Endothelial cell of umbilical vein (primary cell): ENCODE results near the gene ZMYM3.

Source experiments
- EZH2 ChIP-seq: IDR thresholded peaks from 2 replicates; pipeline ENCODE4 v1.6.1; 2012; ENCODE audit warnings: borderline replicate concordance, low read depth, mild to moderate bottlenecking, moderate library complexity, low read length, inconsistent platforms; ENCODE audit not compliant: severe bottlenecking
- FOS ChIP-seq: IDR thresholded peaks from 2 replicates; pipeline ENCODE4 v1.6.1; 2011; ENCODE audit warnings: mild to moderate bottlenecking, low read length, moderate library complexity, borderline replicate concordance; ENCODE audit not compliant: insufficient read depth
- GATA2 ChIP-seq: IDR thresholded peaks from 2 replicates; pipeline ENCODE4 v1.7.0; 2011; ENCODE audit warnings: low read depth, mild to moderate bottlenecking, moderate library complexity, mixed read lengths, low read length; ENCODE audit not compliant: insufficient read length, insufficient read depth
- JUN ChIP-seq: IDR thresholded peaks from 2 replicates; pipeline ENCODE4 v1.6.1; 2011; ENCODE audit warnings: borderline replicate concordance, low read depth; ENCODE audit not compliant: insufficient read length, insufficient read depth
- MYC ChIP-seq: IDR thresholded peaks from one replicate; pipeline ENCODE4 v1.6.1; 2011; ENCODE audit warnings: mild to moderate bottlenecking, low read depth, low read length
- POLR2A ChIP-seq: IDR thresholded peaks from 2 replicates; pipeline ENCODE4 v1.6.1; 2012; ENCODE audit warnings: low read depth, mild to moderate bottlenecking, control low read depth, low read length
- POLR2AphosphoS5 ChIP-seq: IDR thresholded peaks from 2 replicates; pipeline ENCODE4 v1.6.1; 2012; ENCODE audit warnings: low read depth, mild to moderate bottlenecking, control low read depth, low read length, moderate library complexity; ENCODE audit not compliant: insufficient read depth
- TF ChIP-seq, protein P1 (sequence below), 2 donors: IDR thresholded peaks; 1 replicate in 1 of 2; 2 replicates in 1 of 2; pipeline ENCODE4 v1.5.1; 2011; ENCODE audit warnings: low read length in 2 of 2, mild to moderate bottlenecking in 2 of 2, moderate library complexity in 2 of 2, control low read depth in 1 of 2, inconsistent platforms in 1 of 2, low read depth in 1 of 2; ENCODE audit not compliant: insufficient read depth in 1 of 2; ENCODE audit errors: extremely low read depth in 1 of 2

DNA sequence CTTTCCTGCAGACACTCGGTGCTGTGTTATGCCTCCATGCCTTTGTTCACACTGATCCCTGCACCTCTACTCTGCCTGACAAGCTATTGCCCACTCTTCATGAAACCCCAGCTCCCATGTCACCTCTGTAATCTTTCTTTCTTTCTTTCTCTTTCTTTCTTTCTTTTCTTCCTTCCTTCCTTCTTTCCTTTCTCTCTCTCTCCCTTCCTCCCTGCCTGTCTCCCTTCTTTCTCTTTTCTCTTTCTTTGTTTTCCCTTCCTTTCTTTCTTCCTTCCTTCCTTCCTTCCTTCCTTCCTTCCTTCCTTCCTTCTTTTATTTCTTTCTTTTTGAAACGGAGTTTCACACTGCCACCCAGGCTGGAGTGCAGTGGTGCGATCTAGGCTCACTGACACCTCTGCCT lies 18.5 kb downstream of the ZMYM3 start:
- TF ChIP-seq, protein P1, sequence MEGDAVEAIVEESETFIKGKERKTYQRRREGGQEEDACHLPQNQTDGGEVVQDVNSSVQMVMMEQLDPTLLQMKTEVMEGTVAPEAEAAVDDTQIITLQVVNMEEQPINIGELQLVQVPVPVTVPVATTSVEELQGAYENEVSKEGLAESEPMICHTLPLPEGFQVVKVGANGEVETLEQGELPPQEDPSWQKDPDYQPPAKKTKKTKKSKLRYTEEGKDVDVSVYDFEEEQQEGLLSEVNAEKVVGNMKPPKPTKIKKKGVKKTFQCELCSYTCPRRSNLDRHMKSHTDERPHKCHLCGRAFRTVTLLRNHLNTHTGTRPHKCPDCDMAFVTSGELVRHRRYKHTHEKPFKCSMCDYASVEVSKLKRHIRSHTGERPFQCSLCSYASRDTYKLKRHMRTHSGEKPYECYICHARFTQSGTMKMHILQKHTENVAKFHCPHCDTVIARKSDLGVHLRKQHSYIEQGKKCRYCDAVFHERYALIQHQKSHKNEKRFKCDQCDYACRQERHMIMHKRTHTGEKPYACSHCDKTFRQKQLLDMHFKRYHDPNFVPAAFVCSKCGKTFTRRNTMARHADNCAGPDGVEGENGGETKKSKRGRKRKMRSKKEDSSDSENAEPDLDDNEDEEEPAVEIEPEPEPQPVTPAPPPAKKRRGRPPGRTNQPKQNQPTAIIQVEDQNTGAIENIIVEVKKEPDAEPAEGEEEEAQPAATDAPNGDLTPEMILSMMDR (IDR thresholded peaks at IDR 0.05; ENCODE audit: extremely low read depth in 1 of 2, insufficient read depth in 1 of 2, low read depth in 1 of 2, low read length in 2 of 2) = no peak
- no peak for TF ChIP-seq POLR2AphosphoS5
- TF ChIP-seq POLR2A = no peak
- no peak for TF ChIP-seq EZH2
- TF ChIP-seq GATA2 = no peak
- TF ChIP-seq JUN = no peak
- TF ChIP-seq MYC = no peak
- TF ChIP-seq FOS = no peak
